SIG-M5 treated with dmso at 0.1 percent for 504 hours (cell line): ENCODE results near the gene ARHGAP45.
A peak's percentile ranks its signal among the peaks of the same experiment; 100 is the strongest.

Source experiments
- DNase-seq: peaks from one replicate; lab custom pipeline; 2025; ENCODE audit not compliant: unreplicated experiment; lab: John Stamatoyannopoulos, UW

Gene ARHGAP45

DNA sequence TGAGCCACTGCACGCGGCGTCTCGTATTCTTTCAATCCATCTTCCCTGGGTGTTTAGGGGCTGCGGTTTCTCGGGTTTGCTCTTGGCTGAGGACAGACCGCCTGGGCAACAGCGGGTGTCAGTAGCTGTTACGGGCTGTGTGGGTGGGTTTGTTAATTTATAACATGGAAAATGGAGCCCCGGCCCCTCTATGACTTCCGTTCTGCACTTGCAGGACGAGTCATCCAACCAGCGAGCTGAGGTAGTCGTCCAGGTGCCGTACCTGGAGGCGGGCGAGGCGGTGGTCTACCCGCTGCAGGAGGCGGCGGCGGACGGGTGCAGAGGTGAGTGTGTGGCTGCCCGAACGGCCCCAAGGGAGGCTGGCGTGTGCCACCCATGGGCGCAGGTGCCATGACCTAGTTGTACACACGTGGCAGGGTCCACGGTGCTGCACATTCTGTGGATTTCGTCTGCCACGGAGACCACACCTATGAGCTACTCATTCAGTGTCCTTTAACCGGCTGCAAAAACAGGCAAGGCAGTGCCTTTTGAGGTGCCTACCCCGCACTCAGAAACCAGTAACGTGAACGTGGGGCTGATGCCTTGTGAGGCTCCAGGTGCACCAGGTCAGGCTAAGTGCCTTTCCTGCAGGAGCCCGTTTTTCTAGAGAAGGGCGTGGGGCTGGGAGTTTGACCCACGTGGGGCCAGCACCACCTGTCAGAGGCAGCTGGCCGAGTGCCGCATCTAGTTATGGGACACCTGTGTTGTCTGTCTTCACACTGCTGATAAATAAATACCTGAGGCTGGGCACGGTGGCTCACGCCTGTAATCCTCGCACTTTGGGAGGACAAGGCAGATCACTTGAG is 17.3 kb downstream of the ARHGAP45 start:
- DNase-seq = no peak

DNA sequence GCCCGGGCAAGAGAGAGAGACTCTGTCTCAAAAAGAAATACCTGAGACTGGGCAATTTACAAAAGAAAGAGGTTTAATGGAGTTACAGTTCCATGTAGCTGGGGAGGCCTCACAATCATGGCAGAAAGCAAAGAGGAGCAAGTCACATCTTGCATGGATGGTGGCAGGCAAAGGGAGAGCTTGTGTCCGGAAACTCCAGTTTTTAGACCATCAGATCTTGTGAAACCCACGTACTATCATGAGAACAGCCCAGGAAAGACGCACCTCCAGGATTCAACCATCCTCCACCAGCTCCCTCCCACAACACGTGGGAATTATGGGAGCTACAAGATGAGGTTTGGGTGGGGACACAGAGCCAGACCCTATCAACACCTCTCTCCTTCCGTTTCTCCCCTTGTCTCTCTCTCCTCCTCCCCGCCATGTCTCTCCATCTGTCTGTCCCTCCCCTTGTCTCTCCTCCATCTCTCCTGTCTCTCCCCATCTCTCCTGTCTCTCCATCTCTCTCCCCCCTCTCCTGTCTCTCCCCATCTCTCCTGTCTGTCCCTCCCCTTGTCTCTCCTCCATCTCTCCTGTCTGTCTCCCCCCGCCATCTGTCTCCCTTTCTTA is 18.2 kb downstream of the ARHGAP45 start:
- DNase-seq = no peak

DNA sequence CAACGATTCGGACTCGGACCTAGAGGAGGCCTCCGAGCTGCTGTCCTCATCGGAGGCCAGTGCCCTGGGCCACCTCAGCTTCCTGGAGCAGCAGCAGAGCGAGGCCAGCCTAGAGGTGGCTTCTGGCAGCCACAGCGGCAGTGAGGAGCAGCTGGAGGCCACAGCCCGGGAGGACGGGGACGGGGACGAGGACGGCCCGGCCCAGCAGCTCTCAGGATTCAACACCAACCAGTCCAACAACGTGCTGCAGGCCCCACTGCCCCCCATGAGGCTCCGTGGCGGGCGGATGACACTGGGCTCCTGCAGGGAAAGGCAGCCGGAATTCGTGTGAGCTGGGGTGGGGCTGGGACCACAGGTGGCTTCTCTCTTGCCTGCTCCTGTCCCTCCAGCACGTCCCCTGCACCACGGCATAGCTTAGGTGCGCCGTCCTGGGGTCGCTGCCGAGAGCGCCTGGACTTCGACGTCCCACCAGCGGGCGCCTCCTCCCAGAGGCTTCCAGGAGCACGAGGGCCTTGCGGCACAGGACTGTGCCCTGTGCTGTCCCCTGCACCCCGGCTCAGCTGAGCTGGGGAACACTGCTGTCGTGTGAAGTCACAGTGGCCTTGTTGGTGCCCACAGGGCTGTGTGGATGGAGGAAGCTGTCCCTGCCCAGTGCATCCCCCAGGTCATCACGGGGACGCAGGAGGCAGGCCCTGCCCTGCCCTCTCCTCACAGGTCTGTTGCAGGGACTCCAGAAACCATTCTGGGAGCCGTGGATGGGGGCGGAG is 18.9 kb downstream of the ARHGAP45 start:
- DNase-seq = no peak

DNA sequence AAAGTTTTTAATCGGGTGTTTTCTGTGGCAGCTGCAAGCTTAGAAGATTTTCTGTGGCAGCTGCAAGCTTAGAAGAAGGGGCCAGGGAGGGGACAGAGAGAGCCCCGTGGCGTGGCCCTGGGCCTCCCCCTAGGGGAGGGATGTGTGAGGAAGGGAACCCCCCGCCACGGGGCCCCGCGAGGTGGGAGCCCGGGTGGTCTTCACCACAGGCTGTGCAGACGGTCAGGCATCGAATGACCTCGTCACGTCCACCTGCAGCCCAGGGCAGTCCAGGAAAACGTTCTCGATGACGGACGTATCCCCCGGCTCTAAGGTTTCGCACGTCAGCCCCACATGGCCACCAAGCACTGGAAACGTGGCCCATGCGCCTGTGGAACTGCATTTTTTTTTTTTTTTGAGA is 19.6 kb downstream of the ARHGAP45 start:
- DNase-seq = no peak

DNA sequence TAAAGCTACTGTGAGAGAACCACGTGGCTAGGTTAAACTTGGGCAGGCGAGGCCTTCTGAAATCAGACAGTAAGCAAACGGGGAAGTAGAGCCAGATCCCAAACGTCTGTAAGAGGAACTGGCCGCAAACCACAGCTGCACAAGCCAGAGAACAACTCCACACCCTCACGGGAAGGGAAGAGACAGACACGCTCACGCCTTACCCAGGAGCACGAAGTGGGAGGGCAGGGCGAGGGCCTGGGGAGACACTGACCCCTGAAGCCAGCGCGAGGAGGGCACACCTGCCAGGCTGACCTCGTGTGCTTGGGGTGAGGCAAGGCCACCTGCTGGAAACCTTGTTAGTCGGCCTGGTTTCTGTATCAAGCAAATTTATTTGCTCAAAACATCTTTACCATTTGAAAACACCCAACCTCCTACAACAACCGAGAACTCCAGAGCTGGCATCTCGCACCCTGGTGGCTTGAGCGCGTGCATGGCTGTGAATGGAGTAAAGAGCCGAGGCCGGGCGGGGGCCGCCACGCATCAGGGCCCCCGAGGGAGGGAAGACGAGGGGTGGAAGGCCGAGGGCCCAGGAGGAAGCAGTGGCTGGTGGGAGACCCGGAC is 20.9 kb downstream of the ARHGAP45 start:
- DNase-seq = peak; percentile 91

DNA sequence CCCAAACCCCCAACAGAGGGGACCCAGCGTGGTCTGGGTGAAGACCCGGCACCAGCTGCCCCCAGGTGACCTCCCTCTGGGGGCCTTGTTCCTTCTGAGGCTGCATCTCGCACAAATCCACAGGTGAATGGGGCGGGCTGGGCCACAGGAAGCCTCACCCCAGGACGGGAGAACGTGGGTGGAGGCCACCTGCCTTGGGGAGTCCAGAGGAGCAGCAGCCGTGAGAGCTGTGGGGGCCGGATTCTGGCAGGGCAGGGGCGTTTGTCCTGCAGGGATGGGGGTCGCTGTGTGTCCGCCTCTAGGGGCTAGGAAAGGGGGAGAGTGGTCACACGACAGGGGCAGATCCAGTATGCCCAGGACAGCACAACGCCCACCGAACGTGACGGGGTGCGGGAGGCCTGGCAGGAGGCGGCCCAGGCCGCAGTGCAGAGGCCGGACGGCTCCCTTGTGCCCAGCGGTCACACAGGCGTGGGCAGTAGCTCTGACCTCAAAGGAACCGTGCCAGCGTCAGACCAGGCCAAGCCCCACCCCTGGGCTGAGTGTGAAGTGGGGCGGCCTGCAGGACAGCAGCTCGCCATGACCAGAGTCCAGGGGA is 21.5 kb downstream of the ARHGAP45 start:
- no peak for DNase-seq

DNA sequence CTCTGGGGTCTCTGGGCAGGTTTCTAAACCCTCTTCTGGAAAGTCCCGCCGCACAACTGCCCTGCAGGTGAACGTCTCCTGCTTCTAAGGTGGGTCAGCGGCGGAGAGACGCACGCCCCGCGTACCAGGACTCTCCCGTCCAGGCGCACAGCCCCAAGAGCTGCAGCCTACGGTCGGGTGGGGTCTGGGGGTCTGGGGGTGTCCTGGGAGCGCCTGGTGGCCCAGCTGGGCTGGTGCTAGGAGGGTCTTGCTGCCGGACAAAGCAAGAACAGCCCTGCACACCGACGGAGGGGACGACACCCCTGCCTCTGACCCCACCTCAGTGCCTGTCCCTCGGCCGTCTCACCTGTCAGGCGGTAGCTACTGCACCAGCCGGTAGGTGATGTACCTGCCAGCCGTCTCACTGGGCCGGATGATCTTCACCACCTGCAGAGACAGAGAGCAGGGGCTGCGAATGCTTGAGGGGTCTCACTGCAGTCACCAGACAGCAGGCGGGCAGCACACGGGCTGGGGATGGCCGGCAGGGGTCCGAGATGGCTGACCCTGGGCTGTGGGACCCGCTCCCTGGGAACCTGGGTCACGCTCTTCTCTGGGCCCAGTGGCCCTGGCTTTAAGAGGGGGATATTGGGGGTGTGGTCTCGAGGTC is 22.3 kb downstream of the ARHGAP45 start:
- no peak for DNase-seq

DNA sequence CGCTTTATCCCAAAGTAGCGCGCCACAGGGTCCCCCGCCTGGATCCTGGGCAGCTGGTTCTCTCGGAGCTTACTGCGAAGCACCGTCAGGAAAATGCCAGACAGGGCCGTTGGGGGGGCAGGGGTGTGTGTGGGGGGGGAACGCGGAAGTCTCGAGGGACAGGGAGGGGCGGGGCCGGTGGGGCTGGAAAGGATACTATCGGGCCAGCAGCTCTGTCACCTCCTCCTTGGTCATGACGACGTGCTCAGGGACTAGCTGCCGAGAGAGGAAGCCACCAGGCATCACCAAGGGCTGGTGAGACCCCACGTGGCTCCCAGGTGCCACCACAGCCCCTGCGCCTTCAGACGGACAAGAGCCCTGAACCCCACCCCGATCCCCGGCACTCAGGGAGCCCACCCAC is 22.9 kb downstream of the ARHGAP45 start:
- DNase-seq = no peak

DNA sequence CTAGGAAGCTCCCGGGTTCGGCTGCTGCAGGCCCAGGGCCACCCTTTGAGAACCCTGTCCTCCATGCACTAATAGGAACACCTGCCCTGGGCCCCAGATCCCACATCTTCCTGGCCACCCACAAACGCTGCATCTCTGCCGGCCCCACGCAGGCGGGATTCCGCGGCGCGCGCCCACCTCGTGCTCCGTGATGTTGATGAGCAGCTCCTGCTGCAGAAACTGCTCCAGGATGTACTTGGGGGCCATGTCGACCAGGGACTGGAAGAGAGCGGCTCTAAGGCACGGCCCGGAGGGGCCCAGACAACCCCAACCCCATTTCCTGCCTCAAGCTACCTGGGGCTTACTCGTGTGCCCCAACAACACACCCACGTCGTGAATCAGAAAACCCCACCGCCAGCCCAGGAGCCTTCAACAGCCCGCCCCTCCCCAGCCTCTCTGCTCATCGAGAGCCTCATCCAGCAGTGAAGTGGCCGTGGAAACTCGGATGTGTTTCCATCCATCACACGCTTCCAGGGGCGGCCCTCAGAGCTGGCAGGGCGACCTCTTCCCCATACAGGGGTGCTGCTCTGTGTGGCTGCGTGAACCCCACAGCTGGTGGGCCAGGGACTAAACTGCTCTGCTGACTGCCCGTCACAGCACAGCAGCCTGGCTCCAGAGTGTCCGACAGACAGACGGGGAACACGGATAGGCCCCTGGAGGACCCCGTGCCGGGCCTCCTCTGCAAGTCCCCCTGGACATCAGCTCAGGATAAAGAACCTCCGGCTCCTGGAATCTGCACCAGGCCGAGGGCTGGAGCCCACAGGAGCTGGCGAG is 24.0 kb downstream of the ARHGAP45 start:
- DNase-seq = no peak

DNA sequence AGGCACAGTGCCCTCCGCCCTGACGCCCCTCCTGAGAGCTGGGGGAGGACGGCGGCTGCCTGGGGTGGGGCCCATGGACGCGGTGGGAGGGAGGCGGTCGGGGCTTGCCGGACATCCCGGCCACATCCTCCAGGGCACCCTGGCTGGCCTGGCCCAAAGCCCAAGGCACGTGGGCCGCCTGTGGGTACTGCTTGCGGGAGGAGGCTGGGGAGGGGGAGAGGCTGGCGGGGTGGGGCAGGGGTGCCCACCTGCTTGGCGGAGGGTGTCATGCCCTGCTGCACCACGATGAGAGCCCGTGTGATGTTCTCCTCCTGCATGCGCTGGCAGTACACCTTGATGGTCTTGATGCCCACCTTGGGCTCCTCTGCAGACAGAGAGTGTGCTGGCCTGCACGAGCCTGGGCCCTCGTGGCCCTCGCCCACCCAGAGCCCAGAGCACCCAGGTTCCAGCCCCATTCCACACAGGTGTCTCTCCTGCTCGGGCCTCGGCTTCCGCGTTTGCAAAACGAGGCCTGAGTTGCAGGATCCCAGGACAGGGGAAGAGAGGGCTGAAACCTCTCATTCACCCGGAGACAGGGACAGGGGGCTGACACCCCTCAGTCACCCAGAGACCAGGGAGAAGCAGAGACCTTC is 24.7 kb downstream of the ARHGAP45 start:
- no peak for DNase-seq

DNA sequence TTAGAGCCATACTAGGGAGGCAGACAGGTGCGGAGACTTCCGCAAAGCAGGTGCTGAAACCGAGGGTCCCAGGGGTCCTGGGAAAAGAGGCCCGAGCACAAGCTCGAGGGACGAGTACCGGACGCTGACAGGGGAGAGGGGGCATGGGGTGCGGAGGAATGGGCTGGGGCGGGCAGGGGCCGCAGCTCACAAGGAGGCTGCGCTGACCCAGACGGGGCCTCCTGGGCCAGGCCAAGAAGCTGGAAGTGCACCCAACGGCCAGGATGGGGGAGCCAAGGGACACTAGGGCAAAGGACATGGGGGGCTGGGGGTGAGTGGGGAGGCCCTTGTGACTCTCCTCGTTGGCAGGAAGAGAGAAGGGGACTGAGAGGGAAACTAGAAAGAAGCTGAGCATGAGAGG is 26.4 kb downstream of the ARHGAP45 start:
- DNase-seq = no peak

DNA sequence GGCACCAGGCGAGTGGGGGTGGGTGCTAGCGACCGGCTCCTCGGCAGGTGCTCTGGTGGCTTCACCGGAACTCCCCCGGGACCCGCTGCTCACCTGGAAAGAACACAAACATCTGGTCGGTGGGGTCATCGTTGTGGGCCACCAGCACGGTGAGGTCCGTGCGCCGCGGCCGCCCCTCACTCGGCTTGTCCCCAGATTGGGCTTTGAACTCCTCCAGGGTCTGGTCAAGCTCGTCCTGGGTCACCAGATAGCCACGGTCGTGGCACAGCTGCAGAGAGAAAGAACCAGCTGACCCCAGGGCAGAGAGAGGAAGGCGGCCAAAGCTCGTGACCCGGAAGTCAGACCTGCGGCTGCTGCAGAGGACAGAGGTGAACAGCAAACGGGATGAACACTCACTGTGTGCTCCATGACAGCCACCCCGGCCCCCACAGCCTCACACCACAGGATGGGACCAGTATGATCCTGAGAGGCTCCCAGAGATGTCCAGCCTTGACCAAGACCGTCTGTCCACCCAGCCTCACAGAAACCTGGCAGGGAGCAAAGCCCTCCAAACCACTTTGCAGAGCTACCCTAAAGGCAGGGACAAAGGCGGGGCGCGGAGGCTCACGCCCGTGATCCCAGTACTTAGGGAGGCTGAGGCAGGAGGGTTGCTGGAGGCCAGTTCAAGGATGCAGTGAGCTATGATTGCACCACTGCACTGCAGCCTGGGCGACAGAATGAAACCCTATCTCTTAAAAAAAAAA is 27.0 kb downstream of the ARHGAP45 start:
- no peak for DNase-seq

DNA sequence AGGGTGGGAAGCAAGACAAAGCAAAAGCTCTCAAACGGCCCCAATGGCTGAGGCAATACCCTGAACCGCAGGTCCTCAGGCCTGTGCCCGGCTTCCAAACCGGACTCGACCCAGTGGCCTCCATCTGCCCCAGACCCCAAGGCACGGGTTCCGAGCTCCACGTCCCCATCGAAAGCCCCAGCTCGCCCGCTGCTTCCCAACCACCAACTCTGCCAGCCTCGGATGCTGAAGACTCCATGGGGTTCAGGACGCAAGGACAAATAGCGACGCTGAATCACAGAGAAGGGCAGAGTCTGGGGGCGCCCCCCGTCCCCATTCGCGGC is 27.6 kb downstream of the ARHGAP45 start:
- no peak for DNase-seq

DNA sequence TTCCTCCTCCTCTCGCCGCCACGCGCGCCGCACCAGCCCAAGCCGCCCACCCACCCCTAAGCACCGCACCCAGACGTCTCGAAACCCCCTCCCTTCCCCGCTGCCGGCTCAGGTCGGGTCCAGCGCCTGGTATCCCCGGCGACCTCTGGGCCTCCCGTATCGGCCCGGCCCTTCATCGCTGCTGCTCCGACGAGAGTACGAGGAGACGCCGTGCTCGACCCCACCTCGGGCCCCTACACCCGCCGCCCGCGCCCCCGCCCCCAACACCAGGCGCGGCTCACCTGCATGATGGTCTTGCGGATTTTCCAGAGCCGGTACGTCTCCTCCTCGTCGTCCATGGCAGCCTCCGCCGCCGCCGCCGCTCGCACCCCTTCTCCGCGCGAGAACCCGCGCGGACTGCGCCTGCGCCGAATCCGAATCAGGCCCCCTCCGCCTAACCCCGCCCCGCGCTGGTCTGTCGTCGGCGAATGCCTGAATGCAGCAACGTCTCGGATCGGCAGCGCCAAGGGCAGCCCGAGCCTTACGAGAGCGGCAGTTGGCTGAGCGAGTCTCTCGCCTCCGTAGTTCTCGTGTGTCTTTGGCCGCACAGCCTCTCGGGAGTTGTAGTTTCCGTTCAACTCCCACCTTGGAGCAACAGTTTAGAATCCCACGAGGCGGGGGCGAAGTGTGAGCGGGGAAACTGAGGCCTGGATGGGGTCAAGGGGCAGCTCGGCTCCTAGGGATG is 28.2 kb downstream of the ARHGAP45 start, which contains the start of gene POLR2E:
Gene POLR2E (minus strand): TSS at position 398 of the 724 bp plus-strand sequence. CDS start 60 bp downstream, at position 338.
- DNase-seq = peak; percentile 93

DNA sequence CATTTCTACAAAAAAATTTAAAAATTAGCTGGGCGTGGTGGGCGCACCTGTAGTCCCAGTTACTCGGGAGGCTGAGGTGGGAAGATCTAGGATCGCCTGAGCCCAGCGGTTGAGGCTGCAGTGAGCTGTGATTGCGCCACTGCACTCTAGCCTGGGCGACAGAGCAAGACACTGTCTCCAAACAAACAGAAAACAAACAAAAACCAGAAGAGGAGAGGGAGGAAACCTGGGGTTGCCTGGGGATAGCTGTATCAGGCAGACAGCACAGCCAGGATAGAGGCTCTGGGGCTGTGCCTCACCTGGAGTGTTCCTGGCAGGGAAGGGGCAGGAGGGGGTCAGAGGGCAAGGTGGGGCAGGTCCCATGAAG is 30.8 kb downstream of the ARHGAP45 start:
- no peak for DNase-seq

DNA sequence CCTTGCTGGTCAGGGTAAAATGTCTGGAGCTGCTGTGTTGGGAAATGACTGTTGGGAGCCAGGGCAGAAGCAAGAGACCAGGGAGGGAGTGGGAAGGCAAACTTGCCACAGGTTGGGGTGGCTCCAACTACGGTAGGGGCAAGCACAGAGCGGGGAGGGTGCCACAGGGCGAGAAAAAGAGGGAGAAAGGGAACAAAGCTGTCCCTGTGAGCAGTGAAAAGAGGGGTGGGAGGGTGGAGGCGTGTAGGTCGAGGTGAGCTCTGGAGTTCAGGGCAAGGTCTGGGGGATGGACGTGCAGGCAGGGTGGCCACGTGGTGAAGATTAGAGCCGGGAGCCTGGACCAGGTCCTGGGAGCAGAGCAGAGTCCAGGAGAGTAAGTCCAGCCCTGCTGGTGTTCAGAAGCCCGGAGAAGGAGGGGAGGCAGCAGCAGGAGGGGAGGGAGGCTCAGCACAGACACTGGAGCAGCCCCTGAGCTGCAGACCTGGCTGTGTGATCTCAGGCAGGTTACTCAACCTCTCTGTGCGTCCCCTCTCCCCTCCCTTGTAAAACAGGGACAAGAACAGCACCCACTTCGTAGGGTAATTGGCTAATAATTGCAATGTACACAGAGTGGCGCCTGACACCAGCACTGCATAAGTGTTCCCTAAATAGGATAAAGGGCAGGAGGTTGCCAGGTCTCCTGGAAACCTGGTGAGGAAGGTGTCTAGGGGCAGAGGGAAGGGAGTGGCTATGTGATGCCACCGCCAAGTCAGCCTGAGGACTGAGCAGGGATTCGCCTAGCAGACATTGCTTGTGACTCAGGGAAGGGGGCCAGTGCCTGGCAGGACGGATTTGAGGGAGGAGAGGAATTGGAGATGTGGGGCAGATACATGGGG is 31.4 kb downstream of the ARHGAP45 start:
- DNase-seq = no peak

DNA sequence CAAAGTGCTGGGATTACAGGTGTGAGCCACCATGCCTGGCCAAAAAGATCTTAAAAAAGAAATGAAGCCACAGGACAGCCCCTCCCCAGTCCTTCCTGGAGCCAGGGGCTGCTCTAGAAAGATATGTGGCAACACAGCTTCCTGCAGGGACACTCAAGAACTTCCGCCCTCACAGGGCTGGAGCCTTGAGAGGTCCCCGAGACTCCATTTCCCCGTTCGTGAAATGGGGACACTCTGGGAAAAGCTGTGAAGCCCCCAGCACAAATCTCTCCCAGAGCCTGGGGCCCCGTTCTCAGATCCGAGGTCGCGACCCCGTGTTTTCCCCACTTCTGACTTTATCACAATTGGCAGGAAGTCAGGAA is 34.4 kb downstream of the ARHGAP45 start:
- peak; percentile 63 for DNase-seq
